Activated T-cell treated with anti-CD3 and anti-CD28 coated beads, Interleukin-2, amount 50 U/mL, for 4 hours (primary cell): ENCODE results near the gene ZNF281. TPM values are rescaled to one million over a fixed set of nuclear protein-coding genes. Genes with fewer than 3 reads are reported as not detected.

Experiments used
- ATAC-seq, 2 donors: fragments of 200-7000 bp; cut with Tn5 transposase; one replicate each; pipeline ENCODE4 v1.10.0; 2021
- DNase-seq: peaks from one replicate; pipeline ENCODE4 v3.0.0-alpha.2; 2020
- H3K27me3 Mint-ChIP-seq: one replicate; pipeline ENCODE4 v1.8.0; 2021; ENCODE audit warnings: low read depth, mixed read lengths
- H3K36me3 Mint-ChIP-seq: one replicate; pipeline ENCODE4 v1.8.0; 2022; ENCODE audit warnings: mixed read lengths; ENCODE audit not compliant: insufficient read depth
- H3K4me1 Mint-ChIP-seq: one replicate; pipeline ENCODE4 v1.8.0; 2021; ENCODE audit warnings: low read depth, mixed read lengths
- H3K4me3 Mint-ChIP-seq: one replicate; pipeline ENCODE4 v1.8.0; 2021; ENCODE audit warnings: mild to moderate bottlenecking, moderate library complexity, mixed read lengths
- H3K9me3 Mint-ChIP-seq: one replicate; pipeline ENCODE4 v1.8.0; 2021; ENCODE audit warnings: mixed read lengths
- total RNA-seq, 3 donors: library from RNA; stranded (reverse); gene quantifications; one replicate each; pipeline ENCODE4 v1.2.1, GENCODE V29; 2021

Gene ZNF281
- total RNA-seq, 3 donors from 2014 or later, result 14.2 to 19.5 (median 19.3) TPM

DNA sequence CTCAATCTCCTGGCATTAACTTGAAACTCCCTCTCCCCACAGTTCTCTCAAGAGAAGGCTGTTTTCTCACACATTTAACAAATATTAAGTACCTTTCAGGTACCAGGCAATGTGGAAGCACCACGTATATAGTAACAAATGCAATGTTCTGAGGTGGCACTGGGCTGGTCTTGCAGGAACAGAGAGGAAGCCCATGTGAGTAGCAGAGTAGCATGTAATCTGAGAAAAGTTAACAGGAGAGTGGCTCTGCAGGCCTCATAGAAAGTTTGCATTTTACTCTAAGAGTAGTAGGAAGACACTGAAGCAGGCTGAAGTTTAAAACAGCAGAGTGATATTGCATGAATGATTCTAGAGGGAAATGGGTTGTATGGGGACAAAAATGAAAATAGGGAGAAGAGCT lies 21.0 kb downstream of the ZNF281 start:
- H3K9me3 Mint-ChIP-seq, result no peaks in the 10 kb centered on the region
- H3K4me3 Mint-ChIP-seq, result no peak overlapping the region
- no peaks in the 10 kb centered on the region for H3K4me1 Mint-ChIP-seq
- no peak for ATAC-seq
- H3K36me3 Mint-ChIP-seq, result no peaks in the 10 kb centered on the region
- DNase-seq, result no peak
- H3K27me3 Mint-ChIP-seq, result no peaks in the 10 kb centered on the region

GRCh38 chr1:200386416-200386815 lies 23.4 kb downstream of the ZNF281 start:
- no peaks in the 10 kb centered on the region for H3K27me3 Mint-ChIP-seq
- H3K36me3 Mint-ChIP-seq, result no peaks in the 10 kb centered on the region
- no peak for DNase-seq
- no peaks in the 10 kb centered on the region for H3K9me3 Mint-ChIP-seq
- ATAC-seq, result no peak
- H3K4me3 Mint-ChIP-seq, result no peak overlapping the region
- no peaks in the 10 kb centered on the region for H3K4me1 Mint-ChIP-seq

- H3K4me3 Mint-ChIP-seq, result no peak overlapping the region
- no peaks in the 10 kb centered on the region for H3K27me3 Mint-ChIP-seq
- no peaks in the 10 kb centered on the region for H3K9me3 Mint-ChIP-seq
- ATAC-seq, result no peak
- H3K4me1 Mint-ChIP-seq, result no peaks in the 10 kb centered on the region
- no peaks in the 10 kb centered on the region for H3K36me3 Mint-ChIP-seq
- no peak for DNase-seq
These were observed 24.9 kb downstream of the ZNF281 start for GRCh38 chr1:200384818-200385390.

GRCh38 chr1:200381256-200381984 lies 28.4 kb downstream of the ZNF281 start:
- no peaks in the 10 kb centered on the region for H3K36me3 Mint-ChIP-seq
- DNase-seq (no peak), ATAC-seq (no peak)
- H3K27me3 Mint-ChIP-seq, result no peaks in the 10 kb centered on the region
- peaks cover 2% of the 10 kb centered on the region for H3K4me1 Mint-ChIP-seq
- H3K4me3 Mint-ChIP-seq, result no peak overlapping the region
- no peaks in the 10 kb centered on the region for H3K9me3 Mint-ChIP-seq

DNA sequence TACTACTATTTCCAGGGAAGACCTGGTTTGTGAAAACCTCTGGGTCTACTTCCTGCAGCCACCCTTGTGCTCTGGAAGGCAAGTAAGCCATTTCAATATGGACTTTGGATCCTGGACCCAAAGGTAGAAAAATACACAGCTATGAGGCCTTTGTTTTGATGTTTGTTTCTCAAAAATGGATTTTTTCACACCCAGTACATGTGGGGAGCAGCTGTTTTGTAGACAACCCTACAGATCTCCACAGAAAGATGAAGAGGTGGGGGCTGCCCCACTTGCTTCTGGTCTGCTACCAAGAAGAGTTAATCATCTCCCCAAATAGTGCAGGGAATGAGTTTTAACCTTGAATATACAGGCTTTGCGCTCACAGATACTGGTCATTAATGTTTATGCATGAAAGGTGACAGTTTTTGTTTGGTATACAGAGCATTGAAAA lies 29.2 kb downstream of the ZNF281 start:
- ATAC-seq (peak; percentile 30 to 50), DNase-seq (no peak)
- Mint-ChIP-seq H3K9me3 (no peaks in the 10 kb centered on the region), H3K27me3 (no peaks in the 10 kb centered on the region), H3K4me1 (peaks cover 2% of the 10 kb centered on the region), H3K36me3 (no peaks in the 10 kb centered on the region), H3K4me3 (no peak overlapping the region)

- H3K9me3 Mint-ChIP-seq, result no peaks in the 10 kb centered on the region
- H3K27me3 Mint-ChIP-seq, result no peaks in the 10 kb centered on the region
- no peak for ATAC-seq
- DNase-seq, result no peak
- peaks cover 2% of the 10 kb centered on the region for H3K4me1 Mint-ChIP-seq
- no peak overlapping the region for H3K4me3 Mint-ChIP-seq
- no peaks in the 10 kb centered on the region for H3K36me3 Mint-ChIP-seq
These were observed 29.8 kb downstream of the ZNF281 start for GRCh38 chr1:200379940-200380588.

- Mint-ChIP-seq H3K36me3 (no peaks in the 10 kb centered on the region), H3K4me3 (no peak overlapping the region), H3K9me3 (no peaks in the 10 kb centered on the region)
These were observed 30.4 kb downstream of the ZNF281 start for GRCh38 chr1:200379432-200379757.

DNA sequence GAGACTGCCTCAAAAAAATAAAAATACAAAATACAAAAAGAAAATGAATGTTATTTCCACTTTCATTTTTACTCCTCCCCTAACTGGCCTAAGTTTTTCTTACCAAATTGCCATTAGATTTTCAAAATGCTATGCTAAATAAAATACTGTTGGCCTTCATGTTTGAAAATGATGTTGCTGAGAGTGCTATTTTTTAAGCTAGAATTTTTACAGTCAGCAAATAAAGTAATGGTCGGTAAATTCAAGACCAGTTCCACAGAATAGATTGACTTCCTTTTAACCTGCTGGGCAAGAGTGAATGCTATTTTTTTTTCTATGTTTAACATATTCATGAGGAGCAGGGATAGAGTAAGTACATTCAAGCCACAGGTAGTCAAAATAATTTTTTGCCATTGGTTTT lies 31.7 kb downstream of the ZNF281 start:
- ATAC-seq (no peak), DNase-seq (no peak)
- Mint-ChIP-seq H3K27me3 (no peaks in the 10 kb centered on the region), H3K36me3 (peaks cover 2% of the 10 kb centered on the region), H3K9me3 (no peaks in the 10 kb centered on the region), H3K4me3 (no peak overlapping the region), H3K4me1 (peaks cover 2% of the 10 kb centered on the region)

More at GRCh38 chr1:200379432-200379757, 30.4 kb downstream of the ZNF281 start:
- ATAC-seq (no peak), DNase-seq (no peak)
- Mint-ChIP-seq H3K27me3 (no peaks in the 10 kb centered on the region), H3K4me1 (peaks cover 2% of the 10 kb centered on the region)

- Mint-ChIP-seq H3K4me3 (no peak overlapping the region), H3K27me3 (no peaks in the 10 kb centered on the region), H3K36me3 (peaks cover 3% of the 10 kb centered on the region), H3K4me1 (peaks cover 2% of the 10 kb centered on the region), H3K9me3 (no peaks in the 10 kb centered on the region)
- no peak for ATAC-seq
- DNase-seq, result no peak
These were observed 33.3 kb downstream of the ZNF281 start for GRCh38 chr1:200376528-200376927.

- DNase-seq (no peak), ATAC-seq (no peak)
- H3K9me3 Mint-ChIP-seq, result no peaks in the 10 kb centered on the region
- peaks cover 2% of the 10 kb centered on the region for H3K4me1 Mint-ChIP-seq
- H3K4me3 Mint-ChIP-seq, result no peak overlapping the region
- H3K27me3 Mint-ChIP-seq, result no peaks in the 10 kb centered on the region
- peaks cover 5% of the 10 kb centered on the region for H3K36me3 Mint-ChIP-seq
These were observed 35.1 kb downstream of the ZNF281 start for GRCh38 chr1:200374569-200375295.

GRCh38 chr1:200373811-200374231 lies 36.0 kb downstream of the ZNF281 start:
- DNase-seq, result no peak
- peaks cover 2% of the 10 kb centered on the region for H3K4me1 Mint-ChIP-seq
- no peaks in the 10 kb centered on the region for H3K27me3 Mint-ChIP-seq
- H3K36me3 Mint-ChIP-seq, result peaks cover 7% of the 10 kb centered on the region
- no peak for ATAC-seq
- H3K4me3 Mint-ChIP-seq, result no peak overlapping the region
- H3K9me3 Mint-ChIP-seq, result no peaks in the 10 kb centered on the region

- Mint-ChIP-seq H3K36me3 (peaks cover 7% of the 10 kb centered on the region), H3K4me1 (no peaks in the 10 kb centered on the region), H3K4me3 (no peak overlapping the region), H3K27me3 (no peaks in the 10 kb centered on the region), H3K9me3 (no peaks in the 10 kb centered on the region)
- DNase-seq, result no peak
- no peak for ATAC-seq
These were observed 37.0 kb downstream of the ZNF281 start for GRCh38 chr1:200372885-200373181.

- no peaks in the 10 kb centered on the region for H3K9me3 Mint-ChIP-seq
These were observed 37.5 kb downstream of the ZNF281 start for GRCh38 chr1:200372095-200372884.

GRCh38 chr1:200369706-200370105 lies 40.1 kb downstream of the ZNF281 start:
- DNase-seq (no peak), ATAC-seq (no peak)
- Mint-ChIP-seq H3K36me3 (peaks cover 11% of the 10 kb centered on the region), H3K4me1 (no peaks in the 10 kb centered on the region), H3K27me3 (no peaks in the 10 kb centered on the region), H3K4me3 (no peak overlapping the region), H3K9me3 (no peaks in the 10 kb centered on the region)

More at GRCh38 chr1:200372095-200372884, 37.5 kb downstream of the ZNF281 start:
- no peak overlapping the region for H3K4me3 Mint-ChIP-seq
- ATAC-seq (no peak), DNase-seq (no peak)
- no peaks in the 10 kb centered on the region for H3K27me3 Mint-ChIP-seq
- H3K36me3 Mint-ChIP-seq, result peaks cover 7% of the 10 kb centered on the region
- H3K4me1 Mint-ChIP-seq, result no peaks in the 10 kb centered on the region
